Measurements from ENCODE around the gene KISS1. TPM values are rescaled to one million over a fixed set of nuclear protein-coding genes. Genes with fewer than 3 reads are reported as not detected.

Gene KISS1
- total RNA-seq, 2 experiments from 2014 or later = not detected

DNA sequence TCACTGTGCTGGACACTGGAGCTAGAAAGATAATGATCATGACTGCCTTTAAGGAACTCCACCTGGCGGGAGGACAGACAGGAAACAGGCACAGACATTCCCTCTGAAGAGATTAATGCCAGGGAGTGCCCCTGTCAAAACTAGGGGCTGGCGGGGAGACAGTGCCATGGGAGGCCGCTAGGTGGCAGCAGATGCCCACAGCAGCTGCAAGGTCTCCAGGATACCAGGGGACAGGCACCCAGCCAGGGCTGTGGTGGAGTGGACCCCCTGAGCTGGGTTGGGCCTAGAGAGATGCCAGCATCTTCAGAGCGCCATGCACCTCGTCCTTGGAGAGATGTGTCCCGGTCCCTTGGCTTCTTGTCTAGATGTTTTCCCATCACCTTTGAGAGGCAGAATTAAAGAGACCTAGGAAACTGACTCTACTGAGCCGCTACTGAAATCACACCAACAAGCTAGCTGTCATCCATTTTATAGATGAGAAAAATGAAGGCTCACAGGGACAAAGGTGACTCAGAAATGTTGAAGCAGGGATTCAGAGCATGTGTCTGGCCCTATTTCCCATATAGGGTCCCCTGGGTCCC, 33.7 kb downstream of the KISS1 start:
- no peak overlapping the region for H3K4me3 Mint-ChIP-seq

DNA sequence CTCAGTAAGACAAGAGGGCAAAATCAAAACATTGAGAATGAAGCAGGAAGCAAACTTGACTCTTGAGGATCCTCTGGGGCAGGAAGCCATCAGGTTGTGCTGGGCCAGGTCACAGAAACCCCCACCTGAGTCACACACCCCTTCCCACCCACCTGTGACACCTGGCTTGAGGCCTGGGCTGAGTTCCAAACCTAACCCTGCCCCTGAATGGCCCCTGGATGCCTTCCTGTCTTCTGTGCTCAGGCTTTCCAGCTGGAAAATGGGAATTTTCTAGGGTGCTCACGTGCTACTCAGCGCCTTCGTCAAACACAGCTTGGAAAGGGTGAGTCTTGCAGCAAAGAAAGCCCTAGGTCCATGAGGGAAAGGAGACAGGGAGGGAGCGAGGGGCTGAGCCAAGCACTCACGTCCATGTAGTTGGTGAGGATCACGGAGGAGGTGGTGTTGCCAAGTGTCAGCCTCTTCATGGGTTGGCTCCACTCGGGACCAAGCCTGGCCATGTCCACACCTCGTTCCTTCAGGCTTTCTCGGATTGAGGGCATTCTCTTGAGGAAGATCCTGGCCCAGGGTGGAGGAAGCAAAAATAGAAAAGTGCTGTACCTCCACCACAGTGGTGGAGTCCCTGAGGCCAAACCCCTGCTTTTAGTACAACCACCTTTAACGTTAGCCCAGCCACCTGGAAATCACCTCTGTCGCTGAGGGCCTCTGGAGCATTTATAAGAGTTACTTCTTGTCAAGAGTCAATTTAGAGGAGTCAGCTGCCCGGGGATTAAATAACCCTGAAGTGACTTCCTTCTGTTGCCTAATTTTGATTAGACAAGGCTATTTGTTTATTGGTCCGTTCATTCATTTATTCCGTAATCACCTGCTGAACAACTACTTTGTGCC, 34.4 kb downstream of the KISS1 start:
- Mint-ChIP-seq H3K4me3 (no peak overlapping the region), H3K27ac (no peak overlapping the region), H3K4me1 (peaks cover 2% of the 10 kb centered on the region), H3K36me3 (no peaks in the 10 kb centered on the region), H3K27me3 (peaks cover 10% of the 10 kb centered on the region), H3K9me3 (no peaks in the 10 kb centered on the region)
- no peak for DNase-seq

More for the DNA sequence above, 33.7 kb downstream of the KISS1 start:
- peak; percentile 76 for DNase-seq
- Mint-ChIP-seq H3K36me3 (no peaks in the 10 kb centered on the region), H3K4me1 (peaks cover 2% of the 10 kb centered on the region), H3K27me3 (peaks cover 10% of the 10 kb centered on the region), H3K9me3 (peaks cover 3% of the 10 kb centered on the region), H3K27ac (no peak overlapping the region)

- Mint-ChIP-seq H3K36me3 (no peaks in the 10 kb centered on the region), H3K27me3 (peaks cover 3% of the 10 kb centered on the region), H3K27ac (no peak overlapping the region), H3K4me3 (no peak overlapping the region), H3K9me3 (no peaks in the 10 kb centered on the region), H3K4me1 (peaks cover 2% of the 10 kb centered on the region)
- DNase-seq = no peak
Observed at GRCh38 chr1:204157962-204158361, 38.3 kb downstream of the KISS1 start.

- Mint-ChIP-seq H3K4me1 (no peaks in the 10 kb centered on the region), H3K27me3 (no peaks in the 10 kb centered on the region), H3K36me3 (no peaks in the 10 kb centered on the region), H3K4me3 (no peak overlapping the region), H3K9me3 (no peaks in the 10 kb centered on the region), H3K27ac (no peak overlapping the region)
- DNase-seq = no peak
Observed at GRCh38 chr1:204155881-204156280, 40.4 kb downstream of the KISS1 start.

DNA sequence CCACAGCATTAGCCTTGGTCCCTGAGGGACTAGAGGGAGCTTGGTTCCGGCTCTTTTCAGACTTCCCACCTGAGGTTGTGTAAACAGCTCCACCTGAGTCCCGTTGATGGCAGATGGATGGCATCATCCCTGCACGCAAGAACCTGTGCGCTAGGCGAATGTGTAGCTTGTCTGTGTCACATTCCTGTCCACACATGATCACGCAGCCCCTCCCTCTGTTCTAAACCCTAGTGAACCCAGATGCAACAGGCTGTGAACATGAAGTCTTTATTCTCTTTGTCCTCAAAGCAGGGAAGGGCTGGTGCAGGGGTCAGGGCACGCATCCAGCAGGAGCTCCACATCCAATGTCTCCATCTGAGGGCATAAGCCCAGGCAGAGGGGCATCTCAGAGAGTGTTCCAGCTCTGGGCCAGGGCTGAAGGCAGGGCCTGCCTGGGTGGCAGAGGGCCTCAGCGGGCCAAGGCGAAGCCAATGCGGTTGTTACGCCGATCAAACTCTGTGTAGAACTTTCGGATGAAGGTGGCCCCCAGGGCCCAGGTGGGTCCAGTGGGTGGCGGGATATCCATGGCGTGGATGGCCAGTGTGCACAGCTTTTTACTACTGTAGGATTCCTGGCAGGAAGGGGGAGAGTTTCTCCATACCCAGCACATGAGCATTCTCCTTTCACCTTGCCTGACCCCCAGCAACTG, 41.6 kb downstream of the KISS1 start:
- Mint-ChIP-seq H3K27me3 (peaks cover 5% of the 10 kb centered on the region), H3K4me1 (no peaks in the 10 kb centered on the region), H3K4me3 (no peak overlapping the region), H3K9me3 (no peaks in the 10 kb centered on the region), H3K36me3 (no peaks in the 10 kb centered on the region), H3K27ac (no peak overlapping the region)
- no peak for DNase-seq

GRCh38 chr1:204153667-204154066, 42.6 kb downstream of the KISS1 start:
- peaks cover 5% of the 10 kb centered on the region for H3K27me3 Mint-ChIP-seq
- no peak overlapping the region for H3K27ac Mint-ChIP-seq
- H3K4me1 Mint-ChIP-seq = no peaks in the 10 kb centered on the region
- H3K36me3 Mint-ChIP-seq = no peaks in the 10 kb centered on the region
- H3K4me3 Mint-ChIP-seq = no peak overlapping the region
- DNase-seq = no peak
- no peaks in the 10 kb centered on the region for H3K9me3 Mint-ChIP-seq

DNA sequence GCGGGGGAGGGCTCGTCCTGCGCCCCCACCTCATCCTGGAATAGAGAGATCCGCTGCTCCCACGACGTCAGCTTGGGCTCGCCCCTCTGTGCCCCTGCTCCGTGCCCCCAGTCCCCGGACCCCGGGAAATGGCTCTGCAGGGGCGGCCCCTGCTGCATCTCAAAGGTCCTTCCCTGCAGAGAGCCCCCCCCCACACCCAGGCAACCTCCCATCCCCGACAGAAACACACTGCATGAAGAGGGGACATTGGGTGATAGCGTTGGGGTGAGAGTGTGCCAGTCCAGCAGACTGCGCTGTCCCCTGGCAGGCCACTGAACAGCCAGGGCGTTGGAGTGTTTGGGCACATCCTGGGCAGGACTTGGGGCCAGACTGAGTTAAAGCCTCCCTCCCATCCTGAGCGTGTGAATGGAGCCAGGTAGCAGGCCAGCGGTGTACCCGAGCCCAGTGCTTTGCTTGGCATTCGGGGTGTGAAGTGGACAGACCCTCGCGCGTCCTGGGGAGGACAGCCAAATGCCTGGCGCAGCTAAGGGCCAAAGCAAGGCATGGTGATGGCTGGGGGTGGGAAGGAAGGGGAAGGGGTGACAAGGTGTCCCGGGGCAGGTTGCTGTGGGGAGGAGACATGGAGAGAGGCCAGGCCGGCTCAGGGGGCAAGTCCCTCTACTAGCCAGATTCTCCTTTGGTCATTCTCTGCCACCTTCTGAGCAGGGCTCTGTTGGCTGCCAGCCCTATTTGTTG, 43.8 kb downstream of the KISS1 start:
- peaks cover 5% of the 10 kb centered on the region for H3K27me3 Mint-ChIP-seq

GRCh38 chr1:204151552-204152309, 44.6 kb downstream of the KISS1 start, which contains the start of gene ETNK2:
ETNK2 (minus strand) TSS chr1:204152044; CDS start chr1:204151852, 192 bp downstream.
- Mint-ChIP-seq H3K27ac (no peak within 1 kb of the TSS), H3K4me1 (no peaks in the 10 kb centered on the region), H3K4me3 (peak within 1 kb of the TSS; percentile 68), H3K27me3 (peaks cover 5% of the 10 kb centered on the region), H3K36me3 (no peaks in the 10 kb centered on the region), H3K9me3 (no peaks in the 10 kb centered on the region)
- DNase-seq = peak; percentile 62

More for the DNA sequence above, 43.8 kb downstream of the KISS1 start:
- no peaks in the 10 kb centered on the region for H3K4me1 Mint-ChIP-seq
- no peaks in the 10 kb centered on the region for H3K9me3 Mint-ChIP-seq
- peak overlapping the region; percentile 68 for H3K4me3 Mint-ChIP-seq
- no peak overlapping the region for H3K27ac Mint-ChIP-seq
- no peaks in the 10 kb centered on the region for H3K36me3 Mint-ChIP-seq
- DNase-seq = no peak

DNA sequence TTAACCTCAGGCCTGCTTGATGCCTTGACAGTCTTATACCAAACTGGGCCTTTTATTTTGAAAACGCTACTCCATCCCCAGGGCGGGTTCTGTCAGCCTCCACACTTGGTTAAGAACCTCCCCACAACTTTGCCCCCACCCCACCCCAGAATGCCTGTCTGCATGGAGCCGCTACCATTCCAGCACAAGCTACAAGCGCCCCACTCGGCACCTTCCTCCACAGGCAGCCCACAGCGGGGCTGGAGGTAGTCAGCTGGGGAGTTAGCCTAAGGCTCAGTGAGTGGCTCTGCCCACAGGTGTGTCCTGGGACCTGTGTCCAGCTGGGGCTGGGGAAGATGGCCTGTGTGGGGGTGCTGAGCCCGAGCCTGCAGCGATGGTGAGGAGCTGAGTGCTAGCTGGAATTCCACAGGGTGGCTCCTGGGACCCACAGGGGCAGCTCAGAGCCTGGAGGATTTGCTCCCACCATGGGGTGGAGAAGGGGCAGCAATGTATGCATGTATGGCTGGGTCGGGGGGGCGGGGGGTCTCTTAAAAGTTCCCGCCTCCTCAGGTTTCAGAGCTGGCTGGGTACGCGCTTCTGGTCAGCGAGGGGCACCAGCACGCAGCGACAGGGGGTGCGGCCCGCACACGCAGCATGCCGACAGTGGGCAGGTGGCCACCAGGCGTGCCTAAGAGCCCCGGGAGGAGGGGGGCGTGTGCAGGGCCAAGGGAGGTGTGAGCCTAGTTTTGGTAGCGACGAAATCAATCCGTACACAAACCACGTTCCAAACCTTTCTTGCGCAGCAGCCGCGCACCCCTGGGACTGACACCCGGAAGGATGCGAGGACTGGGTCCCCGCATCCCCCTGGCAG, 45.4 kb downstream of the KISS1 start:
- peak overlapping the region; percentile 42 for H3K4me3 Mint-ChIP-seq
- no peaks in the 10 kb centered on the region for H3K4me1 Mint-ChIP-seq
- H3K27ac Mint-ChIP-seq = no peak overlapping the region
- H3K36me3 Mint-ChIP-seq = no peaks in the 10 kb centered on the region
- peaks cover 5% of the 10 kb centered on the region for H3K27me3 Mint-ChIP-seq
- peak; percentile 10 for DNase-seq
- H3K9me3 Mint-ChIP-seq = no peaks in the 10 kb centered on the region

GRCh38 chr1:204149635-204150565, 46.4 kb downstream of the KISS1 start:
- no peaks in the 10 kb centered on the region for H3K36me3 Mint-ChIP-seq

DNA sequence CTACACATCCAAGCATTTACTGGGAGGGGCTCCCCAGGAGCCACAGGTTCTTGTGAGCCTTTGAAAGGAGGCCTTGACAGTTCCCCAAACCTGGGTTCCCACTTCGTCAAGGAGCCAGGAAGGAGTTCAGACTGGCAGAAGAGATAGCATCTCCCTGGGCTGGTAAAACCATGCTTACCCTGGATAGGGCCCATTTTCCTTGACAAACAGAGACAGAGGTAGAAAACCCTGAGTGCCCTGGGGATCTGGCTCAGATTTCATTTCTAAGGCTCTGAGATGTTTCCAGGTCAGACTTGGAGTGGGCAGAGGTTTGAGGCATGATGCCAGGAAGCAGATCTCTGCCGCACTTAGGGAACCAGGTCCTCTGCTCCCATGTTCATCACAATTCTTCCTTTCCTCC, 47.2 kb downstream of the KISS1 start:
- Mint-ChIP-seq H3K27me3 (peaks cover 5% of the 10 kb centered on the region), H3K4me3 (no peak overlapping the region), H3K27ac (no peak overlapping the region), H3K36me3 (no peaks in the 10 kb centered on the region), H3K4me1 (no peaks in the 10 kb centered on the region), H3K9me3 (no peaks in the 10 kb centered on the region)
- no peak for DNase-seq

More at GRCh38 chr1:204149635-204150565, 46.4 kb downstream of the KISS1 start:
- Mint-ChIP-seq H3K27me3 (peaks cover 5% of the 10 kb centered on the region), H3K4me1 (no peaks in the 10 kb centered on the region), H3K27ac (no peak overlapping the region), H3K4me3 (no peak overlapping the region), H3K9me3 (no peaks in the 10 kb centered on the region)
- no peak for DNase-seq

- Mint-ChIP-seq H3K27ac (no peak overlapping the region), H3K9me3 (no peaks in the 10 kb centered on the region), H3K27me3 (peaks cover 5% of the 10 kb centered on the region), H3K4me3 (no peak overlapping the region), H3K36me3 (no peaks in the 10 kb centered on the region), H3K4me1 (no peaks in the 10 kb centered on the region)
- no peak for DNase-seq
Observed at GRCh38 chr1:204147406-204148383, 48.6 kb downstream of the KISS1 start.

Measured in activated naive CD8-positive, alpha-beta T cell treated with anti-CD3 and anti-CD28 coated beads for 36 hours (primary cell).